Heart right ventricle (tissue), 16 donors: Measurements from ENCODE around the gene ANG. TPM values are rescaled to one million over a fixed set of nuclear protein-coding genes. Genes with fewer than 3 reads are reported as not detected.
A peak's percentile ranks its signal among the peaks of the same experiment; 100 is the strongest.
"Not testable (repeated sequence)": the region's sequence is repeated elsewhere in the genome, so short reads cannot be mapped to it uniquely, and the experiment has no call there.

Experiments
- ATAC-seq, 8 donors: fragments of 200-7000 bp; cut with Tn5 transposase; one replicate each; pipeline ENCODE4 v1.9.1; 2020; ENCODE audit warnings: mild to moderate bottlenecking in 8 of 8, moderate library complexity in 8 of 8, moderate number of reproducible peaks in 1 of 8
- DNase-seq, 2 donors: peaks; one replicate each; pipeline ENCODE4 v3.0.0-alpha.2; 2020
- H3K27ac ChIP-seq, 10 donors: fragments of 200-600 bp; sonication (generic) in 2 of 10; one replicate each; pipeline versions ENCODE4 v1.5.0 to v1.8.0; 2020 to 2022; ENCODE audit warnings: mild to moderate bottlenecking in 3 of 10
- H3K27me3 ChIP-seq, 7 donors: fragments of 200-600 bp; one replicate each; pipeline ENCODE4 v1.8.0; 2021 to 2022; ENCODE audit warnings: mild to moderate bottlenecking in 2 of 7
- H3K36me3 ChIP-seq, 9 donors: fragments of 200-600 bp; sonication (generic) in 1 of 9; one replicate each; pipeline versions ENCODE4 v1.5.0 to v1.8.0; 2020 to 2022; ENCODE audit warnings: mild to moderate bottlenecking in 2 of 9
- H3K4me1 ChIP-seq, 9 donors: fragments of 200-600 bp; sonication (generic) in 1 of 9; one replicate each; pipeline versions ENCODE4 v1.5.0 to v1.8.0; 2020 to 2022; ENCODE audit warnings: mild to moderate bottlenecking in 4 of 9
- H3K4me3 ChIP-seq, 10 donors: fragments of 200-600 bp; sonication (generic) in 2 of 10; one replicate each; pipeline versions ENCODE4 v1.5.0 to v1.8.0; 2020 to 2022; ENCODE audit warnings: mild to moderate bottlenecking in 7 of 10, moderate library complexity in 2 of 10
- H3K9me3 ChIP-seq, 11 donors: fragments of 200-600 bp in 10 of 11; sonication (generic) in 2 of 11; one replicate each; pipeline versions ENCODE4 v1.5.0 to v1.8.0; 2013 to 2022; ENCODE audit warnings: mild to moderate bottlenecking in 2 of 11, control low read depth in 1 of 11, moderate library complexity in 1 of 11
- WGBS, 2 donors: extraction: QIAGEN DNeasy Blood & Tissue Kit; methylation state at CpG; one replicate each; pipeline ENCODE4 v1.1.7; 2013; ENCODE audit warnings: inconsistent platforms in 1 of 2; 5-methylcytosine and 5-hydroxymethylcytosine counted together
- intact Hi-C, 10 donors: fragments of 100-400 bp; cut with DNase I; formaldehyde crosslinking; loops; one replicate each; pipeline versions ENCODE4 v1.11.1 to v1.14.2; 2022
- polyA plus RNA-seq, 2 donors: library from polyadenylated mRNA; stranded (reverse); fragments of 200-250 nt; gene quantifications; one replicate each; pipeline ENCODE4 v1.2.3, GENCODE V29; 2013
- total RNA-seq, 10 donors: library from RNA; stranded (reverse); fragmentation: NEBNext Ultra II Directional in 3 of 10; extraction: Animal tissue kit (Norgen Biotek cat#: 25700) in 3 of 10; gene quantifications; one replicate each; pipeline versions ENCODE4 v1.2.1 to v1.2.4, GENCODE V29; 2021 to 2023
- TF ChIP-seq, protein P1 (sequence below), 9 donors: fragments of 200-600 bp; sonication (generic) in 2 of 9; IDR thresholded peaks; one replicate each; pipeline versions ENCODE4 v1.5.0 to v1.8.0; 2021 to 2022; ENCODE audit warnings: antibody characterized with exemption in 9 of 9, mild to moderate bottlenecking in 5 of 9, moderate library complexity in 1 of 9
- donor health status: Arrhythmogenic right ventricular cardiomyopathy.
- donor health status: ischemic (EF 13 %, LVEDD 7.1; RV severe dilation, severe dysfunction).
- donor health status: healthy with polysubstance abuse.
- donor health status: DM: no; HTN: yes; CAD: no.
- donor health status: DM: no; HTN: no; CAD: no.
- donor health status: ischemic (EF 25% LVEDD 6.9; RV normal size, moderate dysfunction).
- donor health status: ischemic (EF 25% LVEDD 5.7; RV mildly dilated, moderate dysfunction).
- donor health status: healthy.
- donor health status: DM: yes; HTN: yes; CAD: no.
- donor health status: Ischemic cardiomyopathy.
- donor health status: ischemic (EF 35%, LVEDD 5.7; RV mildly dilated, moderate dysfunction).
- donor health status: nonischemic (EF 11% LVEDD 7.7; RV severe dilation, severe dysfunction).
- donor health status: DM: yes; HTN: yes; CAD: no.
- donor health status: PGD.
- donor health status: ischemic (EF 29% LVEDD 5.4; RV normal size, mild dysfunction).
- donor health status: nonischemic (EF 23%, LVEDD 6.1; RV moderate dilation, normal function).

ANG gene
- total and polyA plus RNA-seq, 12 donors: 0.79 to 7.0 (median 2.5) TPM

DNA sequence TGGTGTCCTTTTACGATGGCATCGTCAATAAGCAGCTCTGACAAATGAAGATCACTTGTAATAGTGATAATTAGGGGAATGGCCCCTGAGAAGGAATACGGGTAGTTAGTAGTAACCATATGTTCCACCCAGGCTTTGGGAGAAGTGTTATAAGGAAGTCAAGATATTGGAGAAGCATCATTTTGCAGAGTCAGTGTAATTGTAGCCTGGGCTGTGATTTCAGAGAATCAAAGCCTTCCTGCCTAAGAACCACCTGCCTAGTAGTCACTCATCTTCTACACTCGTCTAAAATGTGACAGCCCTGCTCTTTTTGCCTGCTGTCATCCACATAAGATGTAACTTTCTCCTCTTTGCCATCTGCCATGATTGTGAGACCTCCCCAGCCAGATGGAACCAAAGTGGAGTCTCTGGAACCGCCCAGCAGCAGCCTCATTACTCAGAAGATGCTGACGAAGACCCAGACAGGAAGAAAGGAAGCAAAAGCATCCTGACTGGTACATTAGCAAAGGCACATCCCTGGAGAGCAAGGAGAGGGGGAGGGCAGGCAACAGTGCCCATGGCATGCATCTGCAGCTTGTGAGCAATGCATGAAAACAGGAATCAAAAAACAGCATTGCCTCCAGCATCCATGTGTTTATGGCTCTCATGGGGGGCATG, 44.5 kb downstream of the ANG start:
- peak in 4 of 8 donors; percentile 57 to 72 (median 66) for ATAC-seq
- H3K9me3 ChIP-seq: no peaks in the 10 kb centered on the region
- intact Hi-C loops: no loop called here

DNA sequence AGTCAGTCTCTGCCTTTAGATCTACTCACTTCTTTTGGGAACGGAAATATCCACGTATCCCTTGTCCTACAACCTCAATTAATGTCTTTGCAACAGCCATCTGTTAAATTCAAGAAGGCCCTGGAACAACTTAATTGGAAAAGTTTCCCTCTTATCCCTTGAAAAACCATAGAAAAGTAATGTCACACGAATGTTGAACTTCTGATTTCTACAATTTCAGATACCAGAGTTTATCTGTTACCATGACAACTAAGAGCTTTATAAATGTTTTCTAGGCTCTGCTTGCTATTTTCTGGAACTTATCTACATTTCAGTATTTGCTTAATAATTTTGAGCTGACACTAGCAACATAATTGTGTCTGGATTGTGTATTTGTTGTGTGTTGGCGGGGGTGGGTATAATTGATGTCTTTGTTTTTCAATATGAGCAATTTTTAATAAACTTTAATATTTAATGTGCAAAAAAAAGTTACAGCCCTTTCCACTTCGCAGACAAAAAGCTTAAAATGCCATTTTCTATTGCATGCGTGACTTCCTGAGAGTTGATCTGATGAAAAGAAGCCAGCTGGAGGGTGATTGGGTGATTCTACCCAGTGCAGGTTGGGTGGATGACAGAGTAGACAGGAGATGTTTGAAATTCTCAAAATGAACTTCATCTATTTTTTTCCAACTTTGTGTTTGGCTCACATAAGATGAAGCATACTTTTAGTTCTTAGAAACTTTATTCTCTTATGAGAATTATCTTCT, 45.3 kb downstream of the ANG start:
- intact Hi-C loops: no loop called here
- no peak overlapping the region for H3K4me3 ChIP-seq
- no peaks in the 10 kb centered on the region for H3K36me3 ChIP-seq
- no peaks in the 10 kb centered on the region for H3K9me3 ChIP-seq
- 62 to 66% methylated on average over 6 of the region's 6 CpGs for WGBS, 2 donors
- no peak for ATAC-seq
- TF ChIP-seq, protein P1, sequence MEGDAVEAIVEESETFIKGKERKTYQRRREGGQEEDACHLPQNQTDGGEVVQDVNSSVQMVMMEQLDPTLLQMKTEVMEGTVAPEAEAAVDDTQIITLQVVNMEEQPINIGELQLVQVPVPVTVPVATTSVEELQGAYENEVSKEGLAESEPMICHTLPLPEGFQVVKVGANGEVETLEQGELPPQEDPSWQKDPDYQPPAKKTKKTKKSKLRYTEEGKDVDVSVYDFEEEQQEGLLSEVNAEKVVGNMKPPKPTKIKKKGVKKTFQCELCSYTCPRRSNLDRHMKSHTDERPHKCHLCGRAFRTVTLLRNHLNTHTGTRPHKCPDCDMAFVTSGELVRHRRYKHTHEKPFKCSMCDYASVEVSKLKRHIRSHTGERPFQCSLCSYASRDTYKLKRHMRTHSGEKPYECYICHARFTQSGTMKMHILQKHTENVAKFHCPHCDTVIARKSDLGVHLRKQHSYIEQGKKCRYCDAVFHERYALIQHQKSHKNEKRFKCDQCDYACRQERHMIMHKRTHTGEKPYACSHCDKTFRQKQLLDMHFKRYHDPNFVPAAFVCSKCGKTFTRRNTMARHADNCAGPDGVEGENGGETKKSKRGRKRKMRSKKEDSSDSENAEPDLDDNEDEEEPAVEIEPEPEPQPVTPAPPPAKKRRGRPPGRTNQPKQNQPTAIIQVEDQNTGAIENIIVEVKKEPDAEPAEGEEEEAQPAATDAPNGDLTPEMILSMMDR (IDR thresholded peaks at IDR 0.05): no peak
- peak overlapping the region in 1 of 10 donors; percentile 63 for H3K27ac ChIP-seq
- no peak for DNase-seq
- H3K27me3 ChIP-seq: peaks cover 0 to 4% (median 0%) of the 10 kb centered on the region in 7 donors
- H3K4me1 ChIP-seq: peaks cover 0 to 9% (median 0%) of the 10 kb centered on the region in 9 donors

More for the DNA sequence above, 44.5 kb downstream of the ANG start:
- Histone ChIP-seq H3K27me3 (peaks cover 0 to 4% (median 0%) of the 10 kb centered on the region in 7 donors), H3K4me1 (peaks cover 0 to 9% (median 0%) of the 10 kb centered on the region in 9 donors), H3K27ac (peak overlapping the region in 1 of 10 donors; percentile 63), H3K36me3 (no peaks in the 10 kb centered on the region), H3K4me3 (no peak overlapping the region)
- 73 to 75% methylated on average over 6 of the region's 6 CpGs for WGBS, 2 donors
- peak in 1 of 2 donors; percentile 22 for DNase-seq
- TF ChIP-seq, protein P1 (IDR thresholded peaks at IDR 0.05): no peak

DNA sequence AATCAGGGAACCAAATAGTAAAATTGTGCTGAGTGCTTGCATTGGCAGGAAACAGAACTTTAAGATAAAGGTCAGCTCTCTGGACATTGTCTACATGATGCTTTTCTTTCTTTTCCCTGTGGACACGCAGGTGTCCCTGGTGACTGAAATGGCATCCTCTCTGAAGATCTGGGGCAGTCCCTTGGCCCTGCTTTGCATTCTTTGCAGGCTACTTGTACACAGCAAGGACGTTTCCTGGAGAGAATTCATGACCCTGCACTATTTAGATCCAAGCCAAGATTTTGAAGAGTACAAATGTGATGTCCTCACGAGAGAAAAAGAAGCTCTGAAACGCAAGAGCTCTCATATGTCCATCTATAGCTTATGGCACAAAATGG, 45.9 kb downstream of the ANG start:
- peaks cover 0 to 9% (median 0%) of the 10 kb centered on the region in 9 donors for H3K4me1 ChIP-seq
- peaks cover 0 to 3% (median 0%) of the 10 kb centered on the region in 7 donors for H3K27me3 ChIP-seq
- no peak for DNase-seq
- 32% methylated on average over 4 of the region's 4 CpGs for WGBS, 2 donors
- H3K4me3 ChIP-seq: no peak overlapping the region
- no peaks in the 10 kb centered on the region for H3K36me3 ChIP-seq
- ATAC-seq: no peak
- no peaks in the 10 kb centered on the region for H3K9me3 ChIP-seq
- H3K27ac ChIP-seq: no peak overlapping the region
- TF ChIP-seq, protein P1 (IDR thresholded peaks at IDR 0.05): no peak
- intact Hi-C loops: no loop called here

DNA sequence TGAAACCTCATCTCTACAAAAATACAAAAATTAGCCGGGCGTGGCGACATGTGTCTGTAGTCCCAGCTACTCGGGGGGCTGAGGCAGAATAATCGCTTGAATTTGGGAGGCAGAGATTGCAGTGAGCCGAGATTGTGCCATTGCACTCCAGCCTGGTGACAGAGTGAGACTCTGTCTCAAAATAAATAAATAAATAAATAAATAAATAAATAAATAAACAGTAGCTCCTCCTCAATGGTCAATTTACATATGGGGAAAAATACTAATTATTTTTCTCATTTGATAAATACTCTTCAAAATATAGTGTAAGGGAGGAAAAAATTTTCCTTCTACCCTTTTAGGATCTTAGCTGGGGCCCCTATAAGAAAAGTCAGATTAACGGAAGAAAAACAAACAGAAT, 49.7 kb downstream of the ANG start:
- H3K36me3 ChIP-seq, H3K27me3 ChIP-seq, H3K27ac ChIP-seq, ATAC-seq, intact Hi-C loops, DNase-seq, H3K9me3 ChIP-seq, H3K4me3 ChIP-seq, H3K4me1 ChIP-seq: not testable (repeated sequence)
- 94 to 97% methylated on average over 7 of the region's 7 CpGs for WGBS, 2 donors
